ENCODE measurements around the gene ZNRF2. TPM values are rescaled to one million over a fixed set of nuclear protein-coding genes. Genes with fewer than 3 reads are reported as not detected.

Gene ZNRF2
- total RNA-seq, 4 donors from 2014 or later, result 23.8 to 39.3 (median 34.6) TPM

- DNase-seq (ENCODE audit: low spot score in 2 of 2), result no peak
- TF ChIP-seq EP300 (IDR thresholded peaks at IDR 0.05), result no peak
- TF ChIP-seq POLR2AphosphoS5 (IDR thresholded peaks at IDR 0.05), result no peak
- no peak for TF ChIP-seq POLR2A (IDR thresholded peaks at IDR 0.05)
- TF ChIP-seq, protein P1, sequence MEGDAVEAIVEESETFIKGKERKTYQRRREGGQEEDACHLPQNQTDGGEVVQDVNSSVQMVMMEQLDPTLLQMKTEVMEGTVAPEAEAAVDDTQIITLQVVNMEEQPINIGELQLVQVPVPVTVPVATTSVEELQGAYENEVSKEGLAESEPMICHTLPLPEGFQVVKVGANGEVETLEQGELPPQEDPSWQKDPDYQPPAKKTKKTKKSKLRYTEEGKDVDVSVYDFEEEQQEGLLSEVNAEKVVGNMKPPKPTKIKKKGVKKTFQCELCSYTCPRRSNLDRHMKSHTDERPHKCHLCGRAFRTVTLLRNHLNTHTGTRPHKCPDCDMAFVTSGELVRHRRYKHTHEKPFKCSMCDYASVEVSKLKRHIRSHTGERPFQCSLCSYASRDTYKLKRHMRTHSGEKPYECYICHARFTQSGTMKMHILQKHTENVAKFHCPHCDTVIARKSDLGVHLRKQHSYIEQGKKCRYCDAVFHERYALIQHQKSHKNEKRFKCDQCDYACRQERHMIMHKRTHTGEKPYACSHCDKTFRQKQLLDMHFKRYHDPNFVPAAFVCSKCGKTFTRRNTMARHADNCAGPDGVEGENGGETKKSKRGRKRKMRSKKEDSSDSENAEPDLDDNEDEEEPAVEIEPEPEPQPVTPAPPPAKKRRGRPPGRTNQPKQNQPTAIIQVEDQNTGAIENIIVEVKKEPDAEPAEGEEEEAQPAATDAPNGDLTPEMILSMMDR (IDR thresholded peaks at IDR 0.05), result no peak
- Histone ChIP-seq H3K4me3 (no peak overlapping the region), H3K9me3 (no peaks in the 10 kb centered on the region), H3K27ac (peak overlapping the region; percentile 13), H3K4me1 (peaks cover 18% of the 10 kb centered on the region), H3K27me3 (no peaks in the 10 kb centered on the region), H3K36me3 (no peaks in the 10 kb centered on the region)
- 41% methylated on average over 2 of the region's 2 CpGs for WGBS
Observed at GRCh38 chr7:30269490-30269889, 14.9 kb upstream of the ZNRF2 start.

DNA sequence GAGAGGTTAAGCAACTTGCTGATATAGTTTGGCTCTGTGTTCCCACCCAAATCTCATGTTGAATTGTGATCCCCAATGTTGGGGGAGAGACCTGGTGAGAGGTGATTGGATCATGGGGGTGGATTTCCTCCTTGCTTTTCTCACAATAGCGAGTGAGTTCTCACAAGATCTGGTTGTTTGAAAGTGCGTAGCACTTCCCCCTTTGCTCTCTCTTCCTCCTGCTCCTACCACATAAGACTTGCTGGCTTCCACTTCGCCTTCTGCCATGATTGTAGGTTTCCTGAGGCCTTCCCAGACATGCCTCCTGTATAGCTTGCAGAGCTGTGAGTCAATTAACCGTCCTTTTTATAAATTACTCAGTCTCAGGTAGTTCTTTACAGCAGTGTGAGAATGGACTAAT lies 13.5 kb upstream of the ZNRF2 start:
- DNase-seq (ENCODE audit: low spot score in 2 of 2), result no peak
- Histone ChIP-seq H3K27me3 (no peaks in the 10 kb centered on the region), H3K4me1 (peaks cover 18% of the 10 kb centered on the region), H3K4me3 (no peak overlapping the region), H3K36me3 (no peaks in the 10 kb centered on the region), H3K27ac (no peak overlapping the region), H3K9me3 (no peaks in the 10 kb centered on the region)
- no peak for TF ChIP-seq POLR2A (IDR thresholded peaks at IDR 0.05)
- TF ChIP-seq, protein P1 (IDR thresholded peaks at IDR 0.05), result no peak
- TF ChIP-seq EP300 (IDR thresholded peaks at IDR 0.05), result no peak
- no peak for TF ChIP-seq POLR2AphosphoS5 (IDR thresholded peaks at IDR 0.05)
- 93% methylated on average over 4 of the region's 4 CpGs for WGBS

DNA sequence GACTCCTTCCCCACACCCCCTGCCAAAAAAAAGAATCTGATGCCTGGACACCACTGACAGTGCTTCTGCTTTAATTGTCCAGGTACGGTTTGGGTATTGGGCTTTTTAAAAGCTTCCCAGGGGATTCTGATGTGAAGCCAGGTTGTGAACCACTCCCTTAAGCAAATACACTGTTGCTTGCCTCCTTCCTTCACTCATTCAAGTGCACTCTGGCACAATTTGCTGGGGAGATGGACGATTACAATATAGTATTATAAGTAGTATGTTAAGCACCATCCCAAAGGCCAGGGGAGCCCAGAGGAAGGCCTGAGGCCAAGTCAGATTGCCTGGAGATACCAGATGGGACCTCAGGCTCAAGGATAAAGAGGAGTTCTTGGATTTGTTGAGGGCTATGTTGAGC lies 12.3 kb upstream of the ZNRF2 start:
- 97% methylated on average over 2 of the region's 2 CpGs for WGBS
- peaks cover 18% of the 10 kb centered on the region for H3K4me1 ChIP-seq
- H3K9me3 ChIP-seq, result no peaks in the 10 kb centered on the region
- no peak overlapping the region for H3K4me3 ChIP-seq
- H3K36me3 ChIP-seq, result no peaks in the 10 kb centered on the region
- H3K27me3 ChIP-seq, result no peaks in the 10 kb centered on the region
- no peak overlapping the region for H3K27ac ChIP-seq
- no peak for DNase-seq (ENCODE audit: low spot score in 2 of 2)
- TF ChIP-seq EP300 (IDR thresholded peaks at IDR 0.05), result no peak
- TF ChIP-seq, protein P1 (IDR thresholded peaks at IDR 0.05), result no peak
- TF ChIP-seq POLR2A (IDR thresholded peaks at IDR 0.05), result no peak
- TF ChIP-seq POLR2AphosphoS5 (IDR thresholded peaks at IDR 0.05), result no peak

- Histone ChIP-seq H3K4me3 (no peak overlapping the region), H3K27me3 (no peaks in the 10 kb centered on the region), H3K27ac (no peak overlapping the region), H3K36me3 (no peaks in the 10 kb centered on the region), H3K4me1 (peaks cover 27% of the 10 kb centered on the region), H3K9me3 (no peaks in the 10 kb centered on the region)
- no peak for DNase-seq (ENCODE audit: low spot score in 2 of 2)
- TF ChIP-seq POLR2A (IDR thresholded peaks at IDR 0.05), result no peak
- TF ChIP-seq, protein P1 (IDR thresholded peaks at IDR 0.05), result no peak
- WGBS, result 85% methylated on average over 2 of the region's 2 CpGs
Observed at GRCh38 chr7:30273552-30273951, 10.8 kb upstream of the ZNRF2 start.

- DNase-seq (ENCODE audit: low spot score in 2 of 2), result no peak
- 89% methylated on average over 3 of the region's 3 CpGs for WGBS
- no peaks in the 10 kb centered on the region for H3K36me3 ChIP-seq
- H3K9me3 ChIP-seq, result no peaks in the 10 kb centered on the region
- H3K4me3 ChIP-seq, result no peak overlapping the region
- H3K27me3 ChIP-seq, result no peaks in the 10 kb centered on the region
- no peak overlapping the region for H3K27ac ChIP-seq
- no peak for TF ChIP-seq EP300 (IDR thresholded peaks at IDR 0.05)
- TF ChIP-seq POLR2A (IDR thresholded peaks at IDR 0.05), result no peak
- TF ChIP-seq, protein P1 (IDR thresholded peaks at IDR 0.05), result no peak
- TF ChIP-seq POLR2AphosphoS5 (IDR thresholded peaks at IDR 0.05), result no peak
- peaks cover 30% of the 10 kb centered on the region for H3K4me1 ChIP-seq
Observed at GRCh38 chr7:30274641-30275040, 9.8 kb upstream of the ZNRF2 start.
